ENCODE data around the gene DNM1L. TPM values are rescaled to one million over a fixed set of nuclear protein-coding genes. Genes with fewer than 3 reads are reported as not detected.

Gene DNM1L
- polyA plus RNA-seq, 3 donors, result 23.6 to 45.6 (median 31.5) TPM

- H3K27me3 Mint-ChIP-seq (ENCODE audit: low read depth in 3 of 3), result peaks cover 0 to 1% (median 0%) of the 10 kb centered on the region in 3 donors
- H3K4me1 Mint-ChIP-seq, result no peaks in the 10 kb centered on the region
- no peak overlapping the region for H3K27ac Mint-ChIP-seq
- TF ChIP-seq CTCF (IDR thresholded peaks at IDR 0.05), result no peak
- peaks cover 0 to 1% of the 10 kb centered on the region in 2 donors for H3K36me3 ChIP-seq (replicated peaks in 1 of 2; ENCODE audit: control insufficient read depth in 1 of 2, insufficient read depth in 2 of 2, low read length in 2 of 2)
- no peak overlapping the region for H2AFZ ChIP-seq (ENCODE audit: insufficient read depth, low read depth, low read length, poor library complexity, severe bottlenecking)
- no peak for DNase-seq
- no peaks in the 10 kb centered on the region for H3K36me3 Mint-ChIP-seq
- H3K4me3 ChIP-seq (replicated peaks in 1 of 3; ENCODE audit: low read depth in 2 of 3, low read length in 3 of 3), result no peak overlapping the region
- no peak overlapping the region for H3K27ac ChIP-seq (ENCODE audit: low read depth in 1 of 2, low read length in 2 of 2)
- WGBS (ENCODE audit: insufficient coverage), result 98% methylated on average over 4 of the region's 4 CpGs
- no peak overlapping the region for H3K4me2 ChIP-seq (replicated peaks; ENCODE audit: extremely low read depth, low read length, poor library complexity, severe bottlenecking)
- no peaks in the 10 kb centered on the region for H3K79me2 ChIP-seq (ENCODE audit: insufficient read depth, low read length)
- peaks cover 0 to 2% (median 0%) of the 10 kb centered on the region in 7 donors for H3K9me3 Mint-ChIP-seq
- H3K9me3 ChIP-seq (replicated peaks in 1 of 2; ENCODE audit: control insufficient read depth in 1 of 2, insufficient read depth in 1 of 2, low read length in 2 of 2), result no peaks in the 10 kb centered on the region
- no peaks in the 10 kb centered on the region for H3K27me3 ChIP-seq (ENCODE audit: control insufficient read depth in 2 of 2, insufficient read depth in 2 of 2, low read length in 2 of 2)
- H3K4me1 ChIP-seq (ENCODE audit: control insufficient read depth in 1 of 2, insufficient read depth in 2 of 2, low read length in 2 of 2), result no peaks in the 10 kb centered on the region
- intact Hi-C loops (cut with micrococcal nuclease), result no loop called here
- no peaks in the 10 kb centered on the region for H4K20me1 ChIP-seq (ENCODE audit: insufficient read depth, low read length)
- no peak overlapping the region for H3K4me3 Mint-ChIP-seq
- no peak overlapping the region for H3K9ac ChIP-seq (ENCODE audit: insufficient read depth, low read length, poor library complexity, severe bottlenecking)
These were observed 27.2 kb upstream of the DNM1L start for GRCh38 chr12:32651956-32652210.

- intact Hi-C loops (cut with micrococcal nuclease), result no loop called here
- H3K27ac ChIP-seq (ENCODE audit: low read depth in 1 of 2, low read length in 2 of 2), result no peak overlapping the region
- no peaks in the 10 kb centered on the region for H3K79me2 ChIP-seq (ENCODE audit: insufficient read depth, low read length)
- DNase-seq, result no peak
- no peaks in the 10 kb centered on the region for H4K20me1 ChIP-seq (ENCODE audit: insufficient read depth, low read length)
- H3K9me3 ChIP-seq (replicated peaks in 1 of 2; ENCODE audit: control insufficient read depth in 1 of 2, insufficient read depth in 1 of 2, low read length in 2 of 2), result no peaks in the 10 kb centered on the region
- Mint-ChIP-seq H3K27ac (no peak overlapping the region), H3K4me3 (no peak overlapping the region), H3K27me3 (ENCODE audit: low read depth in 3 of 3) (no peaks in the 10 kb centered on the region), H3K4me1 (peaks cover 4% of the 10 kb centered on the region), H3K9me3 (no peaks in the 10 kb centered on the region), H3K36me3 (no peaks in the 10 kb centered on the region)
- H3K36me3 ChIP-seq (replicated peaks in 1 of 2; ENCODE audit: control insufficient read depth in 1 of 2, insufficient read depth in 2 of 2, low read length in 2 of 2), result no peaks in the 10 kb centered on the region
- no peak overlapping the region for H3K4me3 ChIP-seq (replicated peaks in 1 of 3; ENCODE audit: low read depth in 2 of 3, low read length in 3 of 3)
- TF ChIP-seq CTCF (IDR thresholded peaks at IDR 0.05), result no peak
- no peak overlapping the region for H2AFZ ChIP-seq (ENCODE audit: insufficient read depth, low read depth, low read length, poor library complexity, severe bottlenecking)
- H3K4me2 ChIP-seq (replicated peaks; ENCODE audit: extremely low read depth, low read length, poor library complexity, severe bottlenecking), result no peak overlapping the region
- no peaks in the 10 kb centered on the region for H3K27me3 ChIP-seq (ENCODE audit: control insufficient read depth in 2 of 2, insufficient read depth in 2 of 2, low read length in 2 of 2)
- H3K9ac ChIP-seq (ENCODE audit: insufficient read depth, low read length, poor library complexity, severe bottlenecking), result no peak overlapping the region
- WGBS (ENCODE audit: insufficient coverage), result 88% methylated on average over 1 of the region's 6 CpGs
- no peaks in the 10 kb centered on the region for H3K4me1 ChIP-seq (ENCODE audit: control insufficient read depth in 1 of 2, insufficient read depth in 2 of 2, low read length in 2 of 2)
These were observed 19.1 kb upstream of the DNM1L start for GRCh38 chr12:32659908-32660440.

All from CD14-positive monocyte (primary cell).